ENCODE results near the gene ZNF276. TPM values are rescaled to one million over a fixed set of nuclear protein-coding genes. Genes with fewer than 3 reads are reported as not detected.

ZNF276 gene
- total and polyA plus RNA-seq, 12 donors, result 9.3 to 84.5 (median 22.4) TPM

- 65 to 75% (median 74%) methylated on average over 10 to 15 of the region's 15 CpGs for WGBS, 4 donors
- TF ChIP-seq, protein P1, sequence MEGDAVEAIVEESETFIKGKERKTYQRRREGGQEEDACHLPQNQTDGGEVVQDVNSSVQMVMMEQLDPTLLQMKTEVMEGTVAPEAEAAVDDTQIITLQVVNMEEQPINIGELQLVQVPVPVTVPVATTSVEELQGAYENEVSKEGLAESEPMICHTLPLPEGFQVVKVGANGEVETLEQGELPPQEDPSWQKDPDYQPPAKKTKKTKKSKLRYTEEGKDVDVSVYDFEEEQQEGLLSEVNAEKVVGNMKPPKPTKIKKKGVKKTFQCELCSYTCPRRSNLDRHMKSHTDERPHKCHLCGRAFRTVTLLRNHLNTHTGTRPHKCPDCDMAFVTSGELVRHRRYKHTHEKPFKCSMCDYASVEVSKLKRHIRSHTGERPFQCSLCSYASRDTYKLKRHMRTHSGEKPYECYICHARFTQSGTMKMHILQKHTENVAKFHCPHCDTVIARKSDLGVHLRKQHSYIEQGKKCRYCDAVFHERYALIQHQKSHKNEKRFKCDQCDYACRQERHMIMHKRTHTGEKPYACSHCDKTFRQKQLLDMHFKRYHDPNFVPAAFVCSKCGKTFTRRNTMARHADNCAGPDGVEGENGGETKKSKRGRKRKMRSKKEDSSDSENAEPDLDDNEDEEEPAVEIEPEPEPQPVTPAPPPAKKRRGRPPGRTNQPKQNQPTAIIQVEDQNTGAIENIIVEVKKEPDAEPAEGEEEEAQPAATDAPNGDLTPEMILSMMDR (IDR thresholded peaks at IDR 0.05), result no peak
- TF ChIP-seq POLR2A (IDR thresholded peaks at IDR 0.05), result no peak
- Histone ChIP-seq H3K9me3 (replicated peaks in 1 of 3) (no peaks in the 10 kb centered on the region), H3K4me1 (replicated peaks in 1 of 2) (peaks cover 7 to 12% of the 10 kb centered on the region in 2 donors), H3K4me3 (no peak overlapping the region), H3K36me3 (replicated peaks in 1 of 2) (no peaks in the 10 kb centered on the region), H3K27me3 (no peaks in the 10 kb centered on the region), H3K27ac (no peak overlapping the region)
- intact Hi-C loops (cut with DNase I), result loop anchor here (2.0 to 10.0 kb wide), 4 partner anchors 87 to 160 kb away; no protein-coding TSS in a partner anchor
- DNase-seq, result no peak
These were observed 16.3 kb upstream of the ZNF276 start for GRCh38 chr16:89705006-89705405.

GRCh38 chr16:89706518-89707260, 14.6 kb upstream of the ZNF276 start:
- no peaks in the 10 kb centered on the region for H3K27me3 ChIP-seq
- H3K27ac ChIP-seq, result no peak overlapping the region
- no peaks in the 10 kb centered on the region for H3K36me3 ChIP-seq (replicated peaks in 1 of 2)
- TF ChIP-seq POLR2A (IDR thresholded peaks at IDR 0.05), result no peak
- TF ChIP-seq, protein P1 (IDR thresholded peaks at IDR 0.05), result no peak
- no peak for DNase-seq
- peaks cover under 1 to 3% of the 10 kb centered on the region in 2 donors for H3K4me1 ChIP-seq (replicated peaks in 1 of 2)
- intact Hi-C loops (cut with DNase I), result loop anchor here (5.0 to 10.0 kb wide), 3 partner anchors 86 to 158 kb away; no protein-coding TSS in a partner anchor
- 78 to 82% (median 79%) methylated on average over 7 to 14 of the region's 14 CpGs for WGBS, 4 donors
- no peak overlapping the region for H3K4me3 ChIP-seq
- no peaks in the 10 kb centered on the region for H3K9me3 ChIP-seq (replicated peaks in 1 of 3)

- Histone ChIP-seq H3K4me1 (replicated peaks in 1 of 2) (peaks cover 6 to 11% of the 10 kb centered on the region in 2 donors), H3K9me3 (replicated peaks in 1 of 3) (no peaks in the 10 kb centered on the region), H3K4me3 (no peak overlapping the region), H3K36me3 (replicated peaks in 1 of 2) (no peaks in the 10 kb centered on the region), H3K27me3 (no peaks in the 10 kb centered on the region), H3K27ac (no peak overlapping the region)
- WGBS, 4 donors, result 92 to 98% (median 96%) methylated on average over 8 to 9 of the region's 9 CpGs; no CpG with 5 or more reads in 1 of the 4 donors
- TF ChIP-seq, protein P1 (IDR thresholded peaks at IDR 0.05), result no peak
- no peak for TF ChIP-seq POLR2A (IDR thresholded peaks at IDR 0.05)
- intact Hi-C loops (cut with DNase I), result loop anchor here (5.0 to 10.0 kb wide), 3 partner anchors 85 to 157 kb away; no protein-coding TSS in a partner anchor
- no peak for DNase-seq
These were observed 13.6 kb upstream of the ZNF276 start for GRCh38 chr16:89707695-89708094.

DNA sequence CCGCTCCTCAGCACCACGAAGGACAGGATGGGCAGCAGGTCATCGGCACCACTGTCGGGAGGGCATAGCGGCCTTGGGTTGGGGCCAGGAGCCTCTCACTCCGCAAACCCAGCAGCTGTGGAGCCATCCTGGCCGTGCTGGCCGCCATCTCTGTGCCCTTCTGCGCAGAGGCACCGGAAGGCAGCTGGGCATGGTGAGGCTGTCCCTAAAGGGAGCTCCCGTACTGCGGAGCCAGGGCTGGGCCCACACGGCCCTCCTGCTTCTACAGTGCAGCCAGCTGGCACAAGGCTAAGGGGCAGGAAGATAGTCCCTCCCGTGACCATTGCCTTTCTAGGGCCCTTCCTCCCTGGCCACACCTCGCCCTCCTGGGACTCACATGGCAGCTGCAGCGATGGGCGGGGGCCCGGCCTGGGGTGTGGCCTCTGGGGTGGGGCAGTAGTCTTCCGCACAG, 12.8 kb upstream of the ZNF276 start:
- peaks cover 6 to 11% of the 10 kb centered on the region in 2 donors for H3K4me1 ChIP-seq (replicated peaks in 1 of 2)
- TF ChIP-seq, protein P1 (IDR thresholded peaks at IDR 0.05), result no peak
- TF ChIP-seq POLR2A (IDR thresholded peaks at IDR 0.05), result no peak
- no peaks in the 10 kb centered on the region for H3K9me3 ChIP-seq (replicated peaks in 1 of 3)
- WGBS, 4 donors, result 84 to 87% (median 87%) methylated on average over 14 to 19 of the region's 19 CpGs; no CpG with 5 or more reads in 1 of the 4 donors
- intact Hi-C loops (cut with DNase I), result loop anchor here (5.0 to 10.0 kb wide), 3 partner anchors 84 to 156 kb away; no protein-coding TSS in a partner anchor
- H3K27me3 ChIP-seq, result no peaks in the 10 kb centered on the region
- H3K4me3 ChIP-seq, result no peak overlapping the region
- no peak overlapping the region for H3K27ac ChIP-seq
- no peak for DNase-seq
- no peaks in the 10 kb centered on the region for H3K36me3 ChIP-seq (replicated peaks in 1 of 2)

All from adrenal gland (tissue), 12 donors.